GM06990 (cell line): Measurements from ENCODE around the gene CDH22.

Source experiments
- DNase-seq: peaks from one replicate; pipeline ENCODE4 v3.0.0-alpha.2; 2011; ENCODE audit not compliant: insufficient read length; ENCODE audit errors: extremely low read depth
- H3K27me3 ChIP-seq: replicated peaks from 2 replicates; pipeline ENCODE4 v1.6.0; 2011; ENCODE audit warnings: low read length; ENCODE audit not compliant: control insufficient read depth, insufficient read depth
- H3K36me3 ChIP-seq: 2 replicates; pipeline ENCODE4 v1.5.1; 2011; ENCODE audit warnings: low read length; ENCODE audit not compliant: control insufficient read depth, insufficient read depth
- H3K4me3 ChIP-seq: replicated peaks from 2 replicates; pipeline ENCODE4 v1.5.1; 2011; ENCODE audit warnings: low read depth, mild to moderate bottlenecking, control low read depth, low read length
- CTCF ChIP-seq: IDR thresholded peaks from 2 replicates; pipeline ENCODE4 v1.5.1; 2011; ENCODE audit warnings: low read length, control low read depth, mild to moderate bottlenecking, inconsistent platforms; ENCODE audit not compliant: insufficient read depth, poor library complexity, severe bottlenecking

The CDH22 gene

GRCh38 chr20:46212876-46213275, 95.4 kb downstream of the CDH22 start:
- no peak overlapping the region for H3K4me3 ChIP-seq
- TF ChIP-seq CTCF = no peak
- DNase-seq = no peak
- no peaks in the 10 kb centered on the region for H3K36me3 ChIP-seq
- H3K27me3 ChIP-seq = no peaks in the 10 kb centered on the region

- Histone ChIP-seq H3K4me3 (no peak overlapping the region), H3K27me3 (no peaks in the 10 kb centered on the region), H3K36me3 (no peaks in the 10 kb centered on the region)
- TF ChIP-seq CTCF = no peak
- no peak for DNase-seq
Measured at GRCh38 chr20:46212252-46212651, 96.0 kb downstream of the CDH22 start.

- Histone ChIP-seq H3K4me3 (no peak overlapping the region), H3K36me3 (no peaks in the 10 kb centered on the region), H3K27me3 (no peaks in the 10 kb centered on the region)
- TF ChIP-seq CTCF = no peak
- DNase-seq = no peak
Measured at GRCh38 chr20:46211331-46211722, 97.0 kb downstream of the CDH22 start.

- no peaks in the 10 kb centered on the region for H3K36me3 ChIP-seq
- no peak overlapping the region for H3K4me3 ChIP-seq
- no peak for TF ChIP-seq CTCF
- no peak for DNase-seq
- no peaks in the 10 kb centered on the region for H3K27me3 ChIP-seq
Measured at GRCh38 chr20:46210672-46211330, 97.5 kb downstream of the CDH22 start.

- no peak for TF ChIP-seq CTCF
- DNase-seq = no peak
- Histone ChIP-seq H3K36me3 (no peaks in the 10 kb centered on the region), H3K27me3 (no peaks in the 10 kb centered on the region), H3K4me3 (no peak overlapping the region)
Measured at GRCh38 chr20:46209930-46210671, 98.2 kb downstream of the CDH22 start.
